Activated CD8-positive, alpha-beta memory T cell treated with anti-CD3 and anti-CD28 coated beads for 4 hours (primary cell): Measurements from ENCODE around the gene SLC26A5.
"Not testable (repeated sequence)": the region's sequence is repeated elsewhere in the genome, so short reads cannot be mapped to it uniquely, and the experiment has no call there.

ENCODE experiments used
- DNase-seq, 2 donors: peaks; one replicate each; pipeline ENCODE4 v3.0.0-alpha.2; 2020; ENCODE audit warnings: low read depth in 2 of 2

SLC26A5 gene

GRCh38 chr7:103446049-103446520 is at the start of gene SLC26A5:
Gene SLC26A5 (minus strand): TSS chr7:103446207. CDS start chr7:103421514, 24,693 bp downstream.
- no peak for DNase-seq

GRCh38 chr7:103487419-103487818 is 41.4 kb upstream of the SLC26A5 start:
- DNase-seq: no peak

- DNase-seq: not testable (repeated sequence)
These were observed 40.9 kb upstream of the SLC26A5 start for GRCh38 chr7:103486873-103487272.

- no peak for DNase-seq
These were observed 34.8 kb upstream of the SLC26A5 start for GRCh38 chr7:103480771-103481170.

- no peak for DNase-seq
These were observed 28.9 kb upstream of the SLC26A5 start for GRCh38 chr7:103474956-103475355.

GRCh38 chr7:103469095-103469948 is 23.3 kb upstream of the SLC26A5 start:
- no peak for DNase-seq

- DNase-seq: no peak
These were observed 20.8 kb upstream of the SLC26A5 start for GRCh38 chr7:103466814-103467213.

GRCh38 chr7:103462358-103462757 is 16.4 kb upstream of the SLC26A5 start:
- no peak for DNase-seq

- no peak for DNase-seq
These were observed 1.3 kb upstream of the SLC26A5 start for GRCh38 chr7:103447073-103447960.

- DNase-seq: no peak
These were observed 569 bp downstream of the SLC26A5 start for GRCh38 chr7:103445228-103446048.

GRCh38 chr7:103439661-103440060 is 6.3 kb downstream of the SLC26A5 start:
- DNase-seq: no peak

GRCh38 chr7:103437623-103438022 is 8.4 kb downstream of the SLC26A5 start:
- DNase-seq: no peak

GRCh38 chr7:103432712-103433111 is 13.3 kb downstream of the SLC26A5 start:
- no peak for DNase-seq

- no peak for DNase-seq
These were observed 20.8 kb downstream of the SLC26A5 start for GRCh38 chr7:103425177-103425576.

- DNase-seq: no peak
These were observed 22.4 kb downstream of the SLC26A5 start for GRCh38 chr7:103423467-103424179.

- no peak for DNase-seq
These were observed 25.1 kb downstream of the SLC26A5 start for GRCh38 chr7:103420857-103421384.

GRCh38 chr7:103418241-103418640 is 27.8 kb downstream of the SLC26A5 start:
- no peak for DNase-seq

GRCh38 chr7:103413407-103413806 is 32.6 kb downstream of the SLC26A5 start:
- DNase-seq: no peak

GRCh38 chr7:103412151-103412550 is 33.9 kb downstream of the SLC26A5 start:
- no peak for DNase-seq

- not testable (repeated sequence) for DNase-seq
These were observed 40.0 kb downstream of the SLC26A5 start for GRCh38 chr7:103405789-103406613.
